ENCODE measurements around the gene CFLAR. TPM values are rescaled to one million over a fixed set of nuclear protein-coding genes. Genes with fewer than 3 reads are reported as not detected.

CFLAR gene
- total RNA-seq, 4 donors from 2014 or later = 157 to 492 (median 249) TPM

- peaks cover 46 to 58% of the 10 kb centered on the region in 2 donors for H3K36me3 ChIP-seq
- no peaks in the 10 kb centered on the region for H3K9me3 ChIP-seq
- peaks cover 21 to 35% of the 10 kb centered on the region in 2 donors for H3K4me1 ChIP-seq
- TF ChIP-seq POLR2A (IDR thresholded peaks at IDR 0.05) (no peak), CTCF (IDR thresholded peaks at IDR 0.05) (no peak)
- intact Hi-C loops (cut with DNase I) = loop anchor here (5.0 kb wide), 1 partner anchor 39 kb away; the partner anchor contains the start of gene CFLAR
- H3K4me3 ChIP-seq (replicated peaks in 1 of 3) = no peak overlapping the region
- 91 to 92% methylated on average over 6 of the region's 6 CpGs for WGBS, 2 donors
- no peak overlapping the region for H3K27ac ChIP-seq
- DNase-seq = no peak
- no peaks in the 10 kb centered on the region for H3K27me3 ChIP-seq
Observed at GRCh38 chr2:201156036-201156435, 40.1 kb downstream of the CFLAR start.

- H3K9me3 ChIP-seq = no peaks in the 10 kb centered on the region
- TF ChIP-seq CTCF (IDR thresholded peaks at IDR 0.05) (no peak), POLR2A (IDR thresholded peaks at IDR 0.05) (no peak)
- peaks cover 17 to 29% of the 10 kb centered on the region in 2 donors for H3K4me1 ChIP-seq
- WGBS, 2 donors = 47 to 92% methylated on average over 1 of the region's 1 CpG
- intact Hi-C loops (cut with DNase I) = loop anchor here (5.0 kb wide), 1 partner anchor 39 kb away; the partner anchor contains the start of gene CFLAR
- no peaks in the 10 kb centered on the region for H3K27me3 ChIP-seq
- peaks cover 50 to 62% of the 10 kb centered on the region in 2 donors for H3K36me3 ChIP-seq
- no peak overlapping the region for H3K4me3 ChIP-seq (replicated peaks in 1 of 3)
- H3K27ac ChIP-seq = peak overlapping the region in 1 of 3 donors; percentile 70
- DNase-seq = no peak
Observed at GRCh38 chr2:201156640-201157039, 40.7 kb downstream of the CFLAR start.

- intact Hi-C loops (cut with DNase I) = loop anchor here (5.0 kb wide), 1 partner anchor 40 kb away; the partner anchor contains the start of gene CFLAR
- H3K4me3 ChIP-seq (replicated peaks in 1 of 3) = no peak overlapping the region
- 65 to 93% methylated on average over 4 of the region's 4 CpGs for WGBS, 2 donors
- H3K27me3 ChIP-seq = no peaks in the 10 kb centered on the region
- H3K36me3 ChIP-seq = peaks cover 60 to 65% of the 10 kb centered on the region in 2 donors
- peaks cover 9 to 18% of the 10 kb centered on the region in 2 donors for H3K4me1 ChIP-seq
- TF ChIP-seq CTCF (IDR thresholded peaks at IDR 0.05) (no peak), POLR2A (IDR thresholded peaks at IDR 0.05) (no peak)
- no peak for DNase-seq
- H3K9me3 ChIP-seq = no peaks in the 10 kb centered on the region
- peak overlapping the region; percentile 58 to 70 (median 70) for H3K27ac ChIP-seq
Observed at GRCh38 chr2:201157694-201158093, 41.7 kb downstream of the CFLAR start.

GRCh38 chr2:201158111-201158929 lies 42.4 kb downstream of the CFLAR start:
- Histone ChIP-seq H3K4me1 (peaks cover 9 to 14% of the 10 kb centered on the region in 2 donors), H3K27ac (peak overlapping the region; percentile 58 to 70 (median 70)), H3K4me3 (replicated peaks in 1 of 3) (no peak overlapping the region), H3K36me3 (peaks cover 65 to 67% of the 10 kb centered on the region in 2 donors), H3K9me3 (no peaks in the 10 kb centered on the region), H3K27me3 (no peaks in the 10 kb centered on the region)
- peak; percentile 64 to 66 for DNase-seq
- intact Hi-C loops (cut with DNase I) = loop anchor here (5.0 kb wide), 1 partner anchor 41 kb away; the partner anchor contains the start of gene CFLAR
- TF ChIP-seq POLR2A (IDR thresholded peaks at IDR 0.05) (peak in 1 of 2 donors; percentile 23), CTCF (IDR thresholded peaks at IDR 0.05) (peak in 5 of 6 experiments; percentile 22 to 72 (median 65))
- 59 to 60% methylated on average over 5 of the region's 5 CpGs for WGBS, 2 donors

GRCh38 chr2:201164166-201164565 lies 48.2 kb downstream of the CFLAR start:
- intact Hi-C loops (cut with DNase I) = loop anchor here (10.0 kb wide), 1 partner anchor 89 kb away; the partner anchor contains the start of genes HYCC2 and NDUFB3
- Histone ChIP-seq H3K9me3 (no peaks in the 10 kb centered on the region), H3K36me3 (peaks cover 69 to 72% of the 10 kb centered on the region in 2 donors), H3K4me1 (no peaks in the 10 kb centered on the region), H3K27me3 (no peaks in the 10 kb centered on the region), H3K4me3 (replicated peaks in 1 of 3) (no peak overlapping the region), H3K27ac (no peak overlapping the region)
- WGBS, 2 donors = 100% methylated on average over 1 of the region's 1 CpG
- DNase-seq = no peak
- TF ChIP-seq CTCF (IDR thresholded peaks at IDR 0.05) (no peak), POLR2A (IDR thresholded peaks at IDR 0.05) (no peak)

Measured in thyroid gland (tissue), 4 donors.